KMS-11 (cell line): ENCODE measurements around the gene GVQW3.
A peak's percentile ranks its signal among the peaks of the same experiment; 100 is the strongest.

ENCODE experiments used
- H2AFZ ChIP-seq: fragments of 200-600 bp; sonication (generic); 2 replicates; pipeline ENCODE4 v1.6.1; 2016; ENCODE audit warnings: antibody characterized with exemption, mixed run types, low read depth
- H3K27ac ChIP-seq: fragments of 200-600 bp; sonication (generic); 2 replicates; pipeline ENCODE4 v1.6.1; 2016; ENCODE audit warnings: mild to moderate bottlenecking, mixed run types
- H3K27me3 ChIP-seq: fragments of 200-600 bp; sonication (generic); 2 replicates; pipeline ENCODE4 v1.6.1; 2017; ENCODE audit warnings: mild to moderate bottlenecking, low read depth, mixed run types, moderate library complexity; ENCODE audit not compliant: insufficient read depth
- H3K36me3 ChIP-seq: fragments of 200-600 bp; sonication (generic); 2 replicates; pipeline ENCODE4 v1.6.1; 2017; ENCODE audit warnings: mild to moderate bottlenecking, mixed run types; ENCODE audit not compliant: insufficient read depth
- H3K4me1 ChIP-seq: fragments of 200-600 bp; sonication (generic); 2 replicates; pipeline ENCODE4 v1.6.1; 2016; ENCODE audit warnings: mild to moderate bottlenecking, low read depth, mixed run types; ENCODE audit not compliant: poor library complexity, severe bottlenecking
- H3K4me2 ChIP-seq: fragments of 200-600 bp; sonication (generic); 2 replicates; pipeline ENCODE4 v1.7.0; 2016; ENCODE audit warnings: mild to moderate bottlenecking, mixed run types
- H3K4me3 ChIP-seq: fragments of 200-600 bp; sonication (generic); IDR thresholded peaks from 2 replicates; pipeline ENCODE4 v1.6.1; 2017; ENCODE audit warnings: low read depth, low read length, mixed read lengths; ENCODE audit not compliant: insufficient read depth
- H3K79me2 ChIP-seq: fragments of 200-600 bp; sonication (generic); 2 replicates; pipeline ENCODE4 v1.6.1; 2016; ENCODE audit warnings: low read depth, mixed run types; ENCODE audit not compliant: insufficient read depth
- H3K9ac ChIP-seq: fragments of 200-600 bp; sonication (generic); 2 replicates; pipeline ENCODE4 v1.6.1; 2016; ENCODE audit warnings: mild to moderate bottlenecking, mixed run types
- H4K20me1 ChIP-seq: fragments of 200-600 bp; sonication (generic); 2 replicates; pipeline ENCODE4 v1.6.1; 2016; ENCODE audit warnings: mild to moderate bottlenecking, mixed run types; ENCODE audit not compliant: insufficient read depth
- CTCF ChIP-seq: fragments of 200-600 bp; sonication (generic); conservative IDR thresholded peaks from 2 replicates; pipeline ENCODE4 v1.6.1; 2017; ENCODE audit warnings: low read depth, mild to moderate bottlenecking, antibody characterized with exemption, low read length, moderate library complexity, mixed read lengths

GVQW3 gene

GRCh38 chr11:76410851-76411357 is 29.8 kb downstream of the GVQW3 start:
- H3K4me3 ChIP-seq, result no peak overlapping the region
- H3K27ac ChIP-seq, result no peak overlapping the region
- H3K27me3 ChIP-seq, result no peaks in the 10 kb centered on the region
- H3K9ac ChIP-seq, result no peak overlapping the region
- no peaks in the 10 kb centered on the region for H3K79me2 ChIP-seq
- no peak overlapping the region for H3K4me2 ChIP-seq
- H3K4me1 ChIP-seq, result no peaks in the 10 kb centered on the region
- H4K20me1 ChIP-seq, result no peaks in the 10 kb centered on the region
- H3K36me3 ChIP-seq, result no peaks in the 10 kb centered on the region
- H2AFZ ChIP-seq, result no peak overlapping the region
- TF ChIP-seq CTCF, result no peak

- Histone ChIP-seq H3K36me3 (no peaks in the 10 kb centered on the region), H2AFZ (no peak overlapping the region), H3K27me3 (no peaks in the 10 kb centered on the region), H3K79me2 (no peaks in the 10 kb centered on the region), H3K4me2 (no peak overlapping the region), H3K9ac (no peak overlapping the region), H3K27ac (no peak overlapping the region), H3K4me3 (no peak overlapping the region), H3K4me1 (no peaks in the 10 kb centered on the region), H4K20me1 (no peaks in the 10 kb centered on the region)
- TF ChIP-seq CTCF, result no peak
Measured at GRCh38 chr11:76415073-76415472, 34.0 kb downstream of the GVQW3 start.

- Histone ChIP-seq H3K4me3 (no peak overlapping the region), H3K79me2 (no peaks in the 10 kb centered on the region), H3K27me3 (no peaks in the 10 kb centered on the region), H3K27ac (no peak overlapping the region), H2AFZ (no peak overlapping the region), H3K4me1 (peaks cover 22% of the 10 kb centered on the region), H3K36me3 (no peaks in the 10 kb centered on the region), H3K9ac (no peak overlapping the region), H3K4me2 (no peak overlapping the region), H4K20me1 (no peaks in the 10 kb centered on the region)
- peak; percentile 58 for TF ChIP-seq CTCF
Measured at GRCh38 chr11:76419896-76420295, 38.8 kb downstream of the GVQW3 start.

GRCh38 chr11:76424379-76424778 is 43.3 kb downstream of the GVQW3 start:
- Histone ChIP-seq H3K36me3 (no peaks in the 10 kb centered on the region), H3K27ac (peak overlapping the region; percentile 67; the same call in 1 of the 2 replicates), H3K9ac (peak overlapping the region; percentile 22; the same call in 1 of the 2 replicates), H3K4me1 (peaks cover 36% of the 10 kb centered on the region), H3K79me2 (no peaks in the 10 kb centered on the region), H3K4me2 (peak overlapping the region; percentile 90), H3K27me3 (no peaks in the 10 kb centered on the region), H3K4me3 (peak overlapping the region; percentile 48), H4K20me1 (no peaks in the 10 kb centered on the region), H2AFZ (peak overlapping the region; percentile 36)
- no peak for TF ChIP-seq CTCF
